ENCODE data around the gene PGPEP1.

The PGPEP1 gene, protein sequence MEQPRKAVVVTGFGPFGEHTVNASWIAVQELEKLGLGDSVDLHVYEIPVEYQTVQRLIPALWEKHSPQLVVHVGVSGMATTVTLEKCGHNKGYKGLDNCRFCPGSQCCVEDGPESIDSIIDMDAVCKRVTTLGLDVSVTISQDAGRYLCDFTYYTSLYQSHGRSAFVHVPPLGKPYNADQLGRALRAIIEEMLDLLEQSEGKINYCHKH

DNA sequence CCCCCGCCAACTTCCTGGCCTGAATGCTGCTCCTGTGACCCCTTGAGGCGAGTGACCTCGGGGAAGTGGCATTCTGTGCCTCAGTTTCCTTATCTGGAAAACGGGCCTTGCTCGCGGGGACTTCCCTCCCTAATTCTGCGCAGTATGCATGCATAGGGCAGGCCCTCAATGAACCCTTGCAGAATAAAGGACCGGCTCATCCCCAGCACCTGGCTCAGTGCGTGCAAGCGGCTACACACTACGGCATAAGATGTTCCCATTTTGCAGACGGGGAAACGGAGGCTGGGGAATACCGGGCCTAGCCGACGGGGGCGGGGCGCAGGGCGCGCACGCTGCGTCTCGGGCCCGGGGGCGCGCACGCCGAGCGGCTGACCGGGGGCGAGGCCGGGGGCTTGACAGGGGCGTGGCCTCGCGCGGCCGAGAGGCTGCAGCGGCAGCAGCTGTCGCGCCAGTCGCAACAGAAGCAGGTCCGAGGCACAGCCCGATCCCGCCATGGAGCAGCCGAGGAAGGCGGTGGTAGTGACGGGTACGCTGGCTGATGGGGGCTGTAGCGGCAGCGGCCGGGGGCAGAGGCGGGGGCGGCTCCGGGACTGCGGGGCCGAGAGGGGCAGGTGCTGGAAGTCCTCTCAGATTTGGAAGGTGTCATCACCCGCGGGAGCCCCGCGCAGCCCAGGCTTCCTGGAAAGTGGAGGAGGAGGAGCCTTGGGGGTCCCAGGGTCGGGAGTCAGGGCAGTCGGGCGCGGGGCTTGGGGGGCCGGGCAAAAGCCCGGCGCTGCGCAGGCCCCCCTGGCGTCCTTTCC, at the start of gene PGPEP1:
Gene PGPEP1 (plus strand): TSS at position 409 of the 800 bp plus-strand sequence. CDS start 84 bp downstream, at position 493.
- DNase-seq = no peak

DNA sequence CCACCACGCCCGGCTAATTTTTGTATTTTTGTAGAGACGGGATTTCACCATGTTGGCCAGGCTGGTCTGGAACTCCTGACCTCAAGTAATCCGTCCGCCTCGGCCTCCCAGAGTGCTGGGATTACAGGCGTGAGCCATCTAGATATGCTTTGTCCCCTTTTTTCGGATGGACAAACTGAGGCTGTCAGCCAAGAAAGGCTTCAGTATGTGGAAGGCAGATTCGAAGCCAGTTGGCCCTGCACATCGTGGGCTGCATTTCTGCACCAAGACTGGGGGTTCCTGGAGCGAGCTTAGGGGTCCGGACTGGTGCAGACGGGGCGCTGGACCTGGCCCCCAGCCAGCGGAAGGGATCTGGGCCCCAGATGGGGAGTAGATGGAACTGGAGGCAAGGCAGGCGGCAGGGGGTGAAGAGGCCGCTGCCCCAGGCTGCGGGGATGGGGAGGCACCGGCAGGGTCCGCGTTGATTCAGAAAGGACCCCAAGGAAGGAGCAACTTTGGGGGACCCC, 49.3 kb upstream of the PGPEP1 start:
- no peak for DNase-seq

DNA sequence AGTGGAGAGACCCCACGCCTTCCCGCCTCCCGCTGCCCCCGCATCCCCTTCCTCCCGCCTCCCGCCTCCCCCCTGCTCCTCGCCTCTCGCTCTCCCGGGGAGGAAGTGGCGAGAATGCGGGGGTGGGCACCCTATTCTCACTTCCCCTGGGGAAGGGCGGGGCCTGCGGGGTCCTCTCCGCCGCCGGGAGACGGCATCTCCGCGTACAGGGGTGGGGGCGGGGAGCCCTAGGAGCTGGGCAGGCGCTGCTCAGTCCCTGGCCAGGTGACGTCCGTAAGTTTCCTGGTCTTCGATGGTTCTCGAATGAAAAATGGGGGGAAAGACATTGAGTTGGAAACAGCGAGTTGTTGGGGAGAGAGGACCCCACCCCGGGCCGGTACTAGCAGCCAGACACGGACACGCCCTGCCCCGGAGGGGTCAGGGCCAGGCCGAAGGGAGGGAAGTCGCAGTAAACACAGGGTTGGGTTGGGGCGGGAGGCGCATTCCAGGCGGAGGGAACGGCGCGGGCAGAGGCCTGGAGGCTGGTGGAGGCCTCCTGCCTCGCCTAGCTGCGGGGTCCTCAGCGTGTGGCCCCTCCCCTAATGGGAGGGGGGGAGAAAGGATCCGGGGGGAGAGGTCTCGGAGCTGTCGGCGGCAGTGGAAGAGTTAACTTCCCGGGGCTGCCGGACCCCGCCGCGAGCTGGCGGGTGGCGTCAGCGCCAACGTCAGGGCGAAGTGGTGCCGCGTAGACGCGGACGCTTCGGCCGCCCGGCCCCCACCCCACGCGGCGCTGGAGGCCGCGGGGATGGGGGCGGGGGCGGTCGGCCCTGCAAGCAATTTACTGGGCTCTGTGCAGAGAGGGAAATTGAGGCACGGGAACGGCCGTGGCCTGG, 48.6 kb upstream of the PGPEP1 start:
- no peak for DNase-seq

DNA sequence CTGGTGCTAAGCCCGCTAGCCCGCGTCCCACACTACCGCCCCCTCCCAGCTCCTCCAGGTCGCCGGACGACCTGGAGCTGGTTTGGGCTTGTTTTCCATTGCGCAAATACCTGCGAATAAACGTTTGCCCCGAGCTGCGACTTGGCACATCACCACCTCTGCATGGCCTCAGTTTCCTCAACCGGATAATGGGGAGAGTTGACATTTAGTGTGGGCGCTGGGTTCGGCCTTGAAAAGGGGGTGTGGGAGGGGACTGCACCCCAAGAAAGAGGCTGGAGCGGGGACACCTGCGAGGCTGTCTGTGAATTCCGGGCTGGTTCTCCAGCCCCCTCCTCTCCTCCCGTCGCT, 48.0 kb upstream of the PGPEP1 start:
- DNase-seq = no peak

DNA sequence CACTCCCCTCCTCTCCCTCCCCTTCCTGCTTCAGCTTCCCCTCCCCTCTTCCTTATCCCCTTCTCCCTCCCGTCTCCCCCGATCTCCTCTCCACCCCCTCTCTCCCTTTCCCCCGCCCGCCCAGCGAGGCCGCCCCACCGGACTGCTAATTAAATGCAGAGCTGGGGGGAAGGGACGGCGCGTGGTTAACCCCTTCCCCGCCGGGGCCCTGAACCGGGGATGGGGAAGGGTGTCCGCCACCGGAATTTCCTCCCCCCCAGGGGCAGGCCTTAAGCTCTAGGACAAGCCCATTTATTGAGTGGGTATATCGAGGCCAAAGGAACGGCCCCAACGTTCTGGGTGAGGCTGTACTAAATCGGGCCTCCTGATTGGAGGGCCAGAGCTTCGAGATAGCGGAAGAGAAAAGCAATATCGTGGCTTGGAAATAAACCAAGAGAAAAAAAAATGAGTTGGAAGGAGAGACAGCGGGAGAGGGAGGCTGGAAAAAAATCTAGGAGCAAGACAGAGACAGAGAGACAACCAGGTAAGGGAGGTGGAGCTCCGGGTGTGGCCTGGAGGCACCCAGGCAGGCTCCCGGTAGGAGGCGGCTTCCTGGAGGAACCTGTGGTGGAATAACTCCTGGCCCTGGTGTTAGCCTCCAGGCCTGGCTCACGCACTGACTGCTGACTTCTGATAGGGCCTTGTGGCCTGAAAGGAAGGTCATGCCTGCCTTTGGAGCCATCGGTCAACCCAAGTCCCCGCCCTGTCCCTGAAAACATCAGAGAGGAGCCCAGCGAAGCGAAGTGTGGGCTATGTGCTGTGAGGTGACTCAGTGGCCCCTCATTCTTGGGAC, 47.4 kb upstream of the PGPEP1 start:
- no peak for DNase-seq

DNA sequence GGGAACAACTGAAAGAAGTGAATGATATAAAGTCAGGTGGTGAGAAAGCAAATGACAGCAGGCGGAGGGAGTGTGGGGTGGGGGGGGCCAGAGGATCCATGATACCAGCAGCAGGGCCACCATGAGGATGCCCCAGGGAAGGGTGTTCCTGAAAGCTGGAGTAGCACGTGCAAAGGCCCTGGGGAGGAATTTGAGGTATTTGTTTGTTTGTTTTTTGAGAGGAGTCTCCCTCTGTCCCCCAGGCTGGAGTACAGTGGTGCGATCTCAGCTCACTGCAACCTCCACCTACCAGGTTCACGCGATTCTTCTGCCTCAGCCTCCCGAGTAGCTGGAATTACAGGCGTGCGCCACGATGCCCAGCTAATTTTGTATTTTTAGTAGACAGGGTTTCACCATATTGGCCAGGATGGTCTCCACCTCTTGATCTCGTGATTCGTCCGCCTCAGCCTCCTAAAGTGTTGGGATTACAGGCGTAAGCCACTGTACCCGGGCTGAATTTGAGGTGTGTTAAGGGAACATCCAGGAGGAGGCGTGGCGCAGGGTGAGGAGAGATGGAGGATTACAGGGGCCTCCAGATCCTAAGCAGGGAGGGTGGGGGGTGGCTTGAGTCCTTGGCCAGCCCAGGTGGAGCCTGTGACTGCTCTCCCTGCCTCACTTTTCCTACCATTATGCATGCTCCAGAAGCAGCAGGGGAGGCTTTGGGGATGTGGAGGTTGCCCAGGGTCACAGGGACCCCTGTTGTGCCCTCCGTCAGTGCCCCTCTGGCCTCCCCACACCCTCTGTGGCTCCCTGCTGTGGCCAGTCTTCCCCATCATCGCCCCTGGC, 46.5 kb upstream of the PGPEP1 start:
- DNase-seq = no peak

DNA sequence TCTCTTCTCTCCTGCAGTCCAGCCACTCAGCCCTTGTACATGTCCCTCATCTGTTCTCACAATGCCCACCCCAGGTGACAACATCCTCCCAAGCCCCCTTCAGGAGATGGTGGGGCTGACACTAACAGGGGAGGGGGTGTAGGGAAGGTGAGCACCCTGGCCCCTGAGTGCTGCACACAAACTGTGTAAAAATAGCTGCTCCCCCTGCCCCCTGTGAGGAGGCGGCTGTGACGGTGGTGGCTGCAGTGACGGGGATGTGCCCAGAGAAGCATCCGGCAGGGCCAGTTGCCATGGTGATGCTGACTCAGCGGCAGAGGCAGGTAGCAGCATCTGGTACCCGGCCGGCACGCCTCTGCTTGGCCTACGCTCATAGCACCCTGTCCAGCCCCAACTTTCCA, 45.9 kb upstream of the PGPEP1 start:
- DNase-seq = no peak

DNA sequence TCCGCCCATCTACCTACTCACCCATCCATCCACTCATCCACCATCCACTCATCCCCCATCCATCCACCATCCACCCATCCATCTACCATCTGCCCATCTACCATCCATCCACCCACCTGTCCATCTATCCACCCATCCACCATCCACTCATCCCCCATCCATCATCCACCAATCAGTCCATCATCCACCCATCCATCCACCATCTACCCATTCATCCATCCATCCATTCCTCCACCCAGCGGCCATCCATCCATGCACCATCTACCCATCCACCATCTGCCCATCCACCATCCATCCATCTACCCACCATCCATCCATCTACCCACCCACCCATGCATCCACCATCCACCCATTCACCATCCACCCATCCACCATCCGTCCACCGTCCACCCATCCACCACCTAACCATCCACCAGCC, 45.4 kb upstream of the PGPEP1 start:
- no peak for DNase-seq

DNA sequence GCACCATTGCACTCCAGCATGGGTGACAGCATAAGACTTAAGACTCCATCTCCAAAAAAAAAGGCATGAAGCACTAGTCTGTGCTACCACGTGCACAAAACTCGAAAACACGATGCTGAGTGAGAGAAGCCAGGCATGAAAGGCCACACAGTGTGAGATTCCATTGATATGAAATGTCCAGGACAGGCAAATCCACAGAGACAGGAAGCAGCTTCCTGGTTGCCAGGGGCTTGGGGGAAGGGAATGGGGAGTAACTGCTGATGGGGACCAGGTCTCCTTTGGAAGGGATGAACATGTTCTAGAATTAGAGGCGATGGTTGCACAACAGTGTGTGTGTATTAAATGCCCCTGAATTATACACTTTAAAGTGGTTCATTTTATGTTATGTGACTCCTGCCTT, 43.1 kb upstream of the PGPEP1 start:
- no peak for DNase-seq

DNA sequence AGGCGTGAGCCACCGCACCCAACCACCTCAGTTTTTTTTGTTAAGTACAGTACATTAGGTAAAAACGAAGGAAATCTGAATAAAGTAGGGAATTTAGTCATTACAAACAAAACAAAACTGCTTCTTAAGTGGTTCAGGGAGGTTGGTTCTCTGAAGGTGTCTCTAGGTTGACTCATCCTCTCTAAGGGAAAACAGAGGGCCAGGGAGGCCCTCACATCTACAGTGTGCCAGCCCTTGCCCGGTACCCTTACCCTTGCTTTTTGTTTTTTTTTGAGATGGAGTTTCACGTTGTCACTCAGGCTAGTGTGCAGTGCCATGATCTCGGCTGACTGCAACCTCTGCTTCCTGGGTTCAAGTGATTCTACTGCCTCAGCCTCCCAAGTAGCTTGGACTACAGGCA, 41.8 kb upstream of the PGPEP1 start:
- no peak for DNase-seq

DNA sequence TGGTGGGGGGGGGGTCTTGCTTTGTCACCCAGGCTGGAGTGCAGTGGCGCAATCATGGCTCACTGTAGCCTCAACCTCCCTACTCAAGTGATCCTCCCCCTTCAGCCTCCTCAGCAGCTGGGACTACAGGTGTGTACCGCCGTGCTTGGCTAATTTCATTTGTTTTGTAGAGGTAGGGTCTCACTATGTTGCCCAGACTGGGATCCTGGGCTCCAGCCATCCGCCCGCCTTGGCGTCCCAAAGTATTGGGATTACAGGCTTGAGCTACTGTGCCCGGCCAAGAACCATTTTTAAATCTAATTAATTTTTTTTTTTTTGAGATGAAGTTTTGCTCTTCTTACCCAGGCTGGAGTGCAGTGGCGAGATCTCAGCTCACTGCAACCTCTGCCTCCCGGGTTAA, 40.7 kb upstream of the PGPEP1 start:
- no peak for DNase-seq

DNA sequence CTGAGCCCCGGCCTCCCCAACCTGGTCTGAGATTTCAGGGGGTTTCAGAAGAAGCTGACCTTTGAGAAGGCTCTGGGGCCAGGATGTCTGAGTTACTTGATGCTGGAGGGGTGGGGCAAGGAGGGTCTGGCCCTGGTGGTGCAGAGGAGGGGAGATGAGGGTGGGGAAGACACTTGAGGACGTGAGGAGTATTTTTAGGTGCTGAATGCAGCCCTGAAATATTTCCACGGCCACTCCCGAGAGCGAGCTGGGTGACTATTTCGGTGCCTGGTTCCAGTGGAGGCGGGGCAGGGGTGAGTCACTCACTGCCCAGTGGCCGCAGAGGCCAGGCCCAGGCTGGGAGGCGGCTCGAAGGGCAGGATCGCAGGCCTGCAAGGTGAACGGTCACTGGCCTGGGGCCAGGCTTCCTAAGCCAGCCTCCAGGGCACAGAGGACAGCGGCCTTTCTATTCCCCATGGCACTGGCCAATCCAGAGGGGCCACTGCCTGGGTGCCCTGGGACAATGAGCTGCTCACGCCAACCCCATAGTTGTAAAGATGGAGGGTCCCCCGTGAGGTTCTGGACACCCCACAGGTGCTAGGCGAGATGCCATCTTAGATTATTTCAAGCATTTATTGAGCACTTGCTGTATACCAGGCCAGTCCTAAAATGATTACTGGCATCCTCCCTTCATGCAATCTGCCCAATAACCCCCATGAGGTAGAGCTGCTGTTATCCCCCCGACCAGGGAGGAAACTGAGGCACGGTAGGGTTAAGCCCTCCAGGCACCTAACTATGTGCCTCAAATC, 39.3 kb upstream of the PGPEP1 start:
- DNase-seq = no peak

DNA sequence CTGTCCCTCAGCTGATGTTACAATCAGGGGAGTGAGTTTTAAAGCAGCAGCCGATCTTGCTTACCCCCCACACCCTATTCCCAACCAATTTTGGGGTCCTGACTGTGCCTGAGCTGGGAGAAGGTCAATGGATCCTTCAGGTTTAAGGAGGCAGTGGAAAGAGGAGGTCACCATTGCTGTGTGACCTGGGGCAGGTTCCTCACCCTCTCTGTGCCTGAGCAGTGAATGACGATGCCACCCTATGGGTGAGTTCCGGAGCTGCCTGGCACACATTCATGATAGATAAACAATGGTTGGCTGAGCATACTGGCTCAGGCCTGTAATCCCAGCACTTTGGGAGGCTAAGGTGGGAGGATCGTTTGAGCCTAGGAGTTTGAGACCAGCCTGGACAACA, 38.7 kb upstream of the PGPEP1 start:
- no peak for DNase-seq

DNA sequence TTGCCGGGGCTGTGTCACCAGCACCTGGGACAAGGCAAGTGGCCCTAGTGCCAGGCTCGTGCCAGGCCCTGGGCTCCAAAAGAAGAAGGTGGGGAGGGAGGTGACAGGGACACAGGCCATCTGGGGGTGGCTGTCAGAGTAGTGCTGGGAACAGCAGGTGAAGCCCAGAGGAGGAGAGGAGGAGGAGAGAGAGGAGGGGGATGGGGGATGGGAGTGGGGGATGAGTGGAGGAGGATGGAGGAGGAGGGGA, 36.3 kb upstream of the PGPEP1 start:
- no peak for DNase-seq

DNA sequence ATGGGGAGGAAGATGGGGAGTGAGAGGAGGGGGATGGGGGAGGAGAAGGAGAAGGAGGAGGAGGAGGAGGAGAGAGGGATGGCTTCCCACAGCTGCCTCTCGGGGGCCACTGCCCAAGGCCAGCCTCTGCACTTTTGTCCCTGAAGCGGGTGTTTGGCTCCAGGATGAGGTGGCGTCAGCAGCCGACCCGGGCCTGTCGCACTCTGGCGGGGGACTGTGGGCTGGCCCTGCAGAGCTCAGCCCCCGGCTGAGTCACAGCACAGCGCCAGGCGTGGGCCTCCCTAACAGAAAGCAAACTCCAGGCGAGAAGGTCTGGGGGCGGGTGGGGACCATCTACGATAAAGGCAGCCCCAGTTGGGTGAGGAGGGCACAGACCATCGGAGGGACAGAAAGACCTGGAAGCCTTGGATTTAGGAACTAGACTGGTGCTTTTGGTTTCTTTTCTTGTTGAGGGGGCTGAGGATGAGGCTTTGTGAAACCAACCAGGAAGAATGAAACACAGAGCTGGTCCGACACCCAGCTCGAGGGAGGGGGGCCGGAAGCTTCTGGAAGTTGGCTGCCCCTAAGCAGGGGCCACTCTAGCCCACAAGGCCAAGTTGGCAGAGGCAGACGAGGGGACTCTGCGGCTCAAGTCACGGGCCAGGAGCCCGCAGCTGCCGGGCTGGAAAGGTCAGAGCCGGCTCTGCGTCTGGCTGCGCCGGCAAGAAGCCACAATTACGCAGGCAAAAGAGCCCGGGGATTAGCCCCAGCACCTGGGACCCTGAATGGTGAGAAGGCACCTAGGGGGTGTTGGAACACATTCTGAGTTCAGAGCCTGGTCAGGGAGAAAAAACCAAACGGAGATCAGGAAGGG, 35.7 kb upstream of the PGPEP1 start:
- no peak for DNase-seq

DNA sequence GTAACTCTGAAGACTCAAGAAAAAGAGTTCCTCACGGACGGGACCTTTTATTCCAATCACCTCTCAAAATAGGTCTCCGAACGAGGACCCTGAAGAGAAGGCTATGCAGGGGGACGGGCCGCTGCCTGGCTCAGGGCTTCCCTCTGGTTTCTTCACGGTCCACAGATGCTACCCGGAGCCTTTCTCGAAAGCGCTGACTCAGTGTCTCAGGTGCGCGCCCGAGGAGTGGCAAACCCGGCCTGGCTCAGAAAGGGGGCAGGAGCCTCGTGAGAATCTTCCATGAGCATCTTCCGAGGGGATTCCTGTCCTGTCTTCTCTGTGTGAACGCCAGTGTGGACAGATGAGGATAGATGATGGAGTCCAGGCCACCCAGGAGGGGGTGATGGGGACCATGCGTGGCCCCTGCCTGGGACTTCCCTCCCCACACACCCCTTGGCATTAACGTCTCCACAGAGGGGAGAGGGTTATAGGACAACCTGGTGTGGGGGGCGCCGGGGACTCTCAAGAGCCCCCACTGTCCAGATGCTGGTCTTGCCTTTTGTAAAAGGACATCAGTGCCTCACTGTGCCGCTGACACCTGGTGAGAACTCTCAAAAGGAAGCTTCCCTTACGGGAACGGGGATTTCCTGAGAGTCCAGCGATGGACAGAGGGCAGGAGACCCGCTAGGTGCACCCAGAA, 34.0 kb upstream of the PGPEP1 start:
- no peak for DNase-seq

DNA sequence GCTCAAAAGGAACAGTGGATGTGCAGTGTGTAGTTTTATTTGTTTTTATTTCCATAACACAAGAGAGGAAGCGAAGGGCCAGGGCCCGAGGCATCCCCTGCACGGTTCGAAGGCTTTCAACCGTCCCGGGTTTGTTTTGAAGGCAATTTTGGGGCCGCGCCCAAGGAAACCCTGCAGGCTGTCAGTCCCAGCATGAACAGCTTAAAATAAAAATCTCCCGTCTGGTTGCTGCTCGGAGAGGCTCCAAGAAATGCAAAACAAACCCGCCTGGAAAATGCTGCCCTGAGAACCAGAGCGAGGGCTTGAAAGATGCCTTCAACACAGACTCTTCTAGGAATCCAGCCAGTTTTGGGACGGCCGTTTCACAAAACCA, 33.5 kb upstream of the PGPEP1 start:
- no peak for DNase-seq

DNA sequence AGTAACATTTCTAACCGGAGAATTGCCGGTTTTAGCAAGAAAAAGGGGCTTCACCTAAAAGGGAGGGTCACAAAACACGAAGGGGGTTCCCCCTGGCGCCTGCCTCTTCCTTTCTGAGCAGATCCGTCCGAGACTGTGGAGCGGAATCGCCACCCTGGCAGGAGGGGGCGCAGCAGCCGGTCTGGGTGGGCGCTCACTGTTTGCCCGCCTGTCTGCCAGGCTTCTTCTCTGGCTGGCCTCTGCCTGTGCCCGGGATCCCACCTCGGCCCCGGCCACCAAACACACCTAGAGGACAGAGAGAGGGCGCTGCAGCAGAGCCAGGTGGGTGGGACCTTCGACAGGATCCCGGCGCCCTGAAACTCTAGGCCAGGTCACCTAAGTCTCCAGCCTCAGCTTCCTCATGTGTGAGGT, 33.1 kb upstream of the PGPEP1 start:
- DNase-seq = no peak

DNA sequence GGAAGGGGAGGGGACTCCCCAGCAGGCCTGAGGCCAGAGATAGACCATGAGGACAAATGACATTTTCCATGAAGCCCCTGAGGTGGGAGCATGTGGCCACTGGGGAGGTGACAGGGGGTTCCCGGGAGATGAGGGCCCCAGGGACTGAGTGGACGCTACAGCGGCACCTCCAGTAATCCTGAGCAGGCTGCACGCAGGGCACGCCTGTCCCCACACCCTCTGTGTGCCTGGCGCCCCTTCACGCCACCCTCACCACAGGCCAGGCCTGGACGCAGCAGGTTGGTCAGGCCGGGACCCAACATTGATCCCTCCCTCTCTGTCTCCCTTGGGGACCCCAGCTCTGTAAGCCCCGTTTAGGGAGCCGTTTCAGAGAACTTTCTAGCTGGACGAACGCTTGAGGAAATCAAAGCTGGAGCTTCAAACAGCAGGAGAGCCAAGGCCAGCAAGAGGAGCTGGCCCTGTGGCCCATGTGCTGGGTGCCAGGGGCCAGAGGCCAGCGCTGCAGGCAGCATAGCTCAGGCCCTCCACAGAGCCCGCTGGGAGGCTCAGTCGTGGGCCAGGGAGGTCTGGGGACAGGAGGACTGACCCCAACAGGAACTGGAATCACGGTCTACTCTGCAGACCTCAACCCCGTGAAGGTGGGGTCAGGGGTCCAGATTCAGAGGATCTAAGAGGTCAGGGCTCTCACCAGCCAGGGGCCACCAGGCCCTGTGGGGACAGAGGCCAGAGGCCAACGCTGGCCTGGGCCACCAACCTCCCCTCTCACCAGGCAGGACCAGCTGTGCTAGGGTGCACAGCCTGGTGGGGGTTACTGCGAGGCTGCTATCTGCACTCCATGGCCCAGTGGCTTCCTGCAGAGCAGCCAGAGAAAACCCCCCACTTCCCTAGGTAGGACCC, 32.1 kb upstream of the PGPEP1 start:
- DNase-seq = no peak

All from NCI-H2081 treated with DMSO at 0.1 percent for 48 hours (cell line).